Heart right ventricle (tissue), 16 donors: Measurements from ENCODE around the gene BRME1. TPM values are rescaled to one million over a fixed set of nuclear protein-coding genes. Genes with fewer than 3 reads are reported as not detected.
A peak's percentile ranks its signal among the peaks of the same experiment; 100 is the strongest.

ENCODE experiments used
- ATAC-seq, 8 donors: fragments of 200-7000 bp; cut with Tn5 transposase; one replicate each; pipeline ENCODE4 v1.9.1; 2020; ENCODE audit warnings: mild to moderate bottlenecking in 8 of 8, moderate library complexity in 8 of 8, moderate number of reproducible peaks in 1 of 8
- DNase-seq, 2 donors: peaks; one replicate each; pipeline ENCODE4 v3.0.0-alpha.2; 2020
- H3K27ac ChIP-seq, 10 donors: fragments of 200-600 bp; sonication (generic) in 2 of 10; one replicate each; pipeline versions ENCODE4 v1.5.0 to v1.8.0; 2020 to 2022; ENCODE audit warnings: mild to moderate bottlenecking in 3 of 10
- H3K27me3 ChIP-seq, 7 donors: fragments of 200-600 bp; one replicate each; pipeline ENCODE4 v1.8.0; 2021 to 2022; ENCODE audit warnings: mild to moderate bottlenecking in 2 of 7
- H3K36me3 ChIP-seq, 9 donors: fragments of 200-600 bp; sonication (generic) in 1 of 9; one replicate each; pipeline versions ENCODE4 v1.5.0 to v1.8.0; 2020 to 2022; ENCODE audit warnings: mild to moderate bottlenecking in 2 of 9
- H3K4me1 ChIP-seq, 9 donors: fragments of 200-600 bp; sonication (generic) in 1 of 9; one replicate each; pipeline versions ENCODE4 v1.5.0 to v1.8.0; 2020 to 2022; ENCODE audit warnings: mild to moderate bottlenecking in 4 of 9
- H3K4me3 ChIP-seq, 10 donors: fragments of 200-600 bp; sonication (generic) in 2 of 10; one replicate each; pipeline versions ENCODE4 v1.5.0 to v1.8.0; 2020 to 2022; ENCODE audit warnings: mild to moderate bottlenecking in 7 of 10, moderate library complexity in 2 of 10
- H3K9me3 ChIP-seq, 11 donors: fragments of 200-600 bp in 10 of 11; sonication (generic) in 2 of 11; one replicate each; pipeline versions ENCODE4 v1.5.0 to v1.8.0; 2013 to 2022; ENCODE audit warnings: mild to moderate bottlenecking in 2 of 11, control low read depth in 1 of 11, moderate library complexity in 1 of 11
- WGBS, 2 donors: extraction: QIAGEN DNeasy Blood & Tissue Kit; methylation state at CpG; one replicate each; pipeline ENCODE4 v1.1.7; 2013; ENCODE audit warnings: inconsistent platforms in 1 of 2; 5-methylcytosine and 5-hydroxymethylcytosine counted together
- intact Hi-C, 10 donors: fragments of 100-400 bp; cut with DNase I; formaldehyde crosslinking; loops; one replicate each; pipeline versions ENCODE4 v1.11.1 to v1.14.2; 2022
- polyA plus RNA-seq, 2 donors: library from polyadenylated mRNA; stranded (reverse); fragments of 200-250 nt; gene quantifications; one replicate each; pipeline ENCODE4 v1.2.3, GENCODE V29; 2013
- total RNA-seq, 10 donors: library from RNA; stranded (reverse); fragmentation: NEBNext Ultra II Directional in 3 of 10; extraction: Animal tissue kit (Norgen Biotek cat#: 25700) in 3 of 10; gene quantifications; one replicate each; pipeline versions ENCODE4 v1.2.1 to v1.2.4, GENCODE V29; 2021 to 2023
- TF ChIP-seq, protein P1 (sequence below), 9 donors: fragments of 200-600 bp; sonication (generic) in 2 of 9; IDR thresholded peaks; one replicate each; pipeline versions ENCODE4 v1.5.0 to v1.8.0; 2021 to 2022; ENCODE audit warnings: antibody characterized with exemption in 9 of 9, mild to moderate bottlenecking in 5 of 9, moderate library complexity in 1 of 9
- donor health status: Arrhythmogenic right ventricular cardiomyopathy.
- donor health status: ischemic (EF 13 %, LVEDD 7.1; RV severe dilation, severe dysfunction).
- donor health status: healthy with polysubstance abuse.
- donor health status: DM: no; HTN: yes; CAD: no.
- donor health status: DM: no; HTN: no; CAD: no.
- donor health status: ischemic (EF 25% LVEDD 6.9; RV normal size, moderate dysfunction).
- donor health status: ischemic (EF 25% LVEDD 5.7; RV mildly dilated, moderate dysfunction).
- donor health status: healthy.
- donor health status: DM: yes; HTN: yes; CAD: no.
- donor health status: Ischemic cardiomyopathy.
- donor health status: ischemic (EF 35%, LVEDD 5.7; RV mildly dilated, moderate dysfunction).
- donor health status: nonischemic (EF 11% LVEDD 7.7; RV severe dilation, severe dysfunction).
- donor health status: DM: yes; HTN: yes; CAD: no.
- donor health status: PGD.
- donor health status: ischemic (EF 29% LVEDD 5.4; RV normal size, mild dysfunction).
- donor health status: nonischemic (EF 23%, LVEDD 6.1; RV moderate dilation, normal function).

BRME1 gene
- total and polyA plus RNA-seq, 12 donors = 0.19 to 2.0 (median 0.63) TPM; not detected in 2

DNA sequence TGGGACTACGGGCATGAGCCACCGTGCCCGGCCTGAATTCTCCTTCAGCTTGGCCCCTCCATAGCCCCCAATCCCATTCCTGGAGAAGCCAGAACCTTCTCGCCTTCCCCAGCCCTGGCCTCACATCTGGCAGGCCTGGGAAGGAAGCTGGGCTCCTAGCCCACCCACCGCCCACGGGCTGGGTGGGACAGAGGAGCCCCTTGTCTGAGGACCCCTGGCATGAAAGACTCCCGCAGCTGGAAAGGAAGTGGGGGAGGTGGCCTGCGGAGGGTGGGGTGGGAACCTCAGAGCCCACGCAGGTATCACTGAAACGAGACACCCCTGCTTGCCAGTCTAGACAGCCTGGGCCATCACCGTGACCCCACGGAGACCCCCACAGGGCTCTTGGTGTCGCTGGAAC is 36.6 kb downstream of the BRME1 start:
- Histone ChIP-seq H3K4me1 (peaks cover 3 to 23% (median 12%) of the 10 kb centered on the region in 9 donors), H3K9me3 (no peaks in the 10 kb centered on the region), H3K4me3 (no peak overlapping the region), H3K36me3 (no peaks in the 10 kb centered on the region), H3K27ac (peak overlapping the region in 1 of 10 donors; percentile 37), H3K27me3 (peaks cover 0 to 43% (median 0%) of the 10 kb centered on the region in 7 donors)
- TF ChIP-seq, protein P1, sequence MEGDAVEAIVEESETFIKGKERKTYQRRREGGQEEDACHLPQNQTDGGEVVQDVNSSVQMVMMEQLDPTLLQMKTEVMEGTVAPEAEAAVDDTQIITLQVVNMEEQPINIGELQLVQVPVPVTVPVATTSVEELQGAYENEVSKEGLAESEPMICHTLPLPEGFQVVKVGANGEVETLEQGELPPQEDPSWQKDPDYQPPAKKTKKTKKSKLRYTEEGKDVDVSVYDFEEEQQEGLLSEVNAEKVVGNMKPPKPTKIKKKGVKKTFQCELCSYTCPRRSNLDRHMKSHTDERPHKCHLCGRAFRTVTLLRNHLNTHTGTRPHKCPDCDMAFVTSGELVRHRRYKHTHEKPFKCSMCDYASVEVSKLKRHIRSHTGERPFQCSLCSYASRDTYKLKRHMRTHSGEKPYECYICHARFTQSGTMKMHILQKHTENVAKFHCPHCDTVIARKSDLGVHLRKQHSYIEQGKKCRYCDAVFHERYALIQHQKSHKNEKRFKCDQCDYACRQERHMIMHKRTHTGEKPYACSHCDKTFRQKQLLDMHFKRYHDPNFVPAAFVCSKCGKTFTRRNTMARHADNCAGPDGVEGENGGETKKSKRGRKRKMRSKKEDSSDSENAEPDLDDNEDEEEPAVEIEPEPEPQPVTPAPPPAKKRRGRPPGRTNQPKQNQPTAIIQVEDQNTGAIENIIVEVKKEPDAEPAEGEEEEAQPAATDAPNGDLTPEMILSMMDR (IDR thresholded peaks at IDR 0.05) = no peak
- intact Hi-C loops = loop anchor here in 3 of 10 donors (5.0 to 10.0 kb wide), 3 partner anchors 272 to 594 kb away; no protein-coding TSS in a partner anchor
- ATAC-seq = no peak
- no peak for DNase-seq
- WGBS, 2 donors = 72 to 74% methylated on average over 13 of the region's 13 CpGs

DNA sequence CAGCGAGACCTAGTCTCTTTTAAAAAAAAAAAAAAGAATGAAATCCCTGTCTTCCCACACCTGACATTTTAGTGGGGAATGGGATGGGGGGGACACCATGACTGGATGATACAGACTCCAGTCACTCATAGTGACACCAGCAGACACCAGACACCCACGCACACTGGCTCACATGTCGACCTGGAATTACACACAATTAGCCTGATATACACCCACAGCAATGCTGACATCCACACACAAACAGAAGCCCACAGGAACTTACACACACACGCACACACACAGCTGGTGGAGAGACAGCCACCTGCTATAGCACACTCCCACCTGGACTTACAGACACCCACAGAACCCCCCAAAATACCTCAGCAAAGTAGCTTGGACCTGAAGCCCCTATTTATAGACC is 37.3 kb downstream of the BRME1 start:
- TF ChIP-seq, protein P1 (IDR thresholded peaks at IDR 0.05) = no peak
- Histone ChIP-seq H3K4me1 (peaks cover 3 to 28% (median 13%) of the 10 kb centered on the region in 9 donors), H3K9me3 (no peaks in the 10 kb centered on the region), H3K27ac (peak overlapping the region in 1 of 10 donors; percentile 37), H3K36me3 (no peaks in the 10 kb centered on the region), H3K27me3 (peaks cover 0 to 44% (median 0%) of the 10 kb centered on the region in 7 donors), H3K4me3 (no peak overlapping the region)
- intact Hi-C loops = loop anchor here in 3 of 10 donors (5.0 to 10.0 kb wide), 3 partner anchors 271 to 594 kb away; no protein-coding TSS in a partner anchor
- 86 to 89% methylated on average over 4 of the region's 4 CpGs for WGBS, 2 donors
- no peak for ATAC-seq
- DNase-seq = no peak

DNA sequence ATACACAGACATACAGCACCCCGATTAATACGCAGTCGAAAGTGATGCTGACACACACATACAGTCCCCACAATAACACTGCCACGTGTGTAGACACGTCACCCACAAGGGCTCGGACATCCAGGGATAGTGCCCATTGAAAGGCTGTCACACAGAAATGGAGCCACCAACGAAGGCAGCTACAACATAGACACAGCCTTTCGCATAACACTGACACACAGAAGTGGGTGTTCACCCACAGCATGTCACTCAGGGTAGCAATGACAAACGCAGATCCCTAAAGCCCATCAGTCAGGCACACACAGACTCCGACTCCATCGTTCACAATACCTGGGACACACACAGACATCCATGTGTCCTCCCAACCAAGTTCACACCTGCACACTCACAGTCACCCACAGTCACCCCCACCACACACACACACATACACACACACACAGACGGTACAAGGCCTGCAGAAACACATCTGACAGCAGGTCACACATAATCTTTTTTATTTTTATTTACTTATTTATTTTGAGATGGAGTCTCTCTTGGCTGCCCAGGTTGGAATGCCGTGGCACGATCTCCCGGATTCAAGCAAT is 39.4 kb downstream of the BRME1 start:
- no peak for ATAC-seq

More for the DNA sequence above, 39.4 kb downstream of the BRME1 start:
- no peaks in the 10 kb centered on the region for H3K9me3 ChIP-seq
- 71 to 75% methylated on average over 15 of the region's 15 CpGs for WGBS, 2 donors
- no peak for DNase-seq
- peak overlapping the region in 8 of 10 donors; percentile 56 to 86 (median 75) for H3K4me3 ChIP-seq
- peaks cover 0 to 29% (median 0%) of the 10 kb centered on the region in 7 donors for H3K27me3 ChIP-seq
- TF ChIP-seq, protein P1 (IDR thresholded peaks at IDR 0.05) = no peak
- H3K4me1 ChIP-seq = peaks cover 6 to 29% (median 19%) of the 10 kb centered on the region in 9 donors
- intact Hi-C loops = loop anchor here in 3 of 10 donors (5.0 to 10.0 kb wide), 3 partner anchors 269 to 592 kb away; no protein-coding TSS in a partner anchor
- H3K36me3 ChIP-seq = no peaks in the 10 kb centered on the region
- H3K27ac ChIP-seq = peak overlapping the region in 3 of 10 donors; percentile 55 to 64 (median 59)
